ENCODE data around the gene CABP2.
"Not testable (repeated sequence)": the region's sequence is repeated elsewhere in the genome, so short reads cannot be mapped to it uniquely, and the experiment has no call there.

Gene CABP2

GRCh38 chr11:67551127-67551526 is 27.9 kb upstream of the CABP2 start:
- Histone ChIP-seq H3K79me2 (ENCODE audit: control insufficient read depth, low read length) (no peaks in the 10 kb centered on the region), H3K27me3 (ENCODE audit: control insufficient read depth, low read length) (peaks cover 10% of the 10 kb centered on the region; the same call in 1 of the 2 replicates), H3K4me3 (ENCODE audit: low read length) (no peak overlapping the region), H3K4me1 (ENCODE audit: control insufficient read depth, low read length) (no peaks in the 10 kb centered on the region), H3K9me3 (ENCODE audit: control insufficient read depth, insufficient read depth, low read length) (peaks cover 22% of the 10 kb centered on the region), H4K20me1 (ENCODE audit: control insufficient read depth, insufficient read depth, low read depth, low read length) (no peaks in the 10 kb centered on the region), H3K4me2 (ENCODE audit: low read length) (no peak overlapping the region), H3K9me2 (replicated peaks; ENCODE audit: control insufficient read depth, low read length) (no peaks in the 10 kb centered on the region), H3K36me3 (ENCODE audit: control insufficient read depth, low read length) (no peaks in the 10 kb centered on the region), H3K27ac (ENCODE audit: low read depth, low read length) (no peak overlapping the region), H3F3A (ENCODE audit: control insufficient read depth, insufficient read depth) (no peaks in the 10 kb centered on the region)
- TF ChIP-seq EZH2phosphoT487 (IDR thresholded peaks at IDR 0.05; ENCODE audit: borderline replicate concordance, low read length) = no peak
- TF ChIP-seq CTCF (IDR thresholded peaks at IDR 0.05; ENCODE audit: low read depth, low read length, poor library complexity, severe bottlenecking) = no peak

GRCh38 chr11:67548555-67549110 is 25.4 kb upstream of the CABP2 start:
- Histone ChIP-seq H3K27me3 (ENCODE audit: control insufficient read depth, low read length) (peaks cover 13% of the 10 kb centered on the region; the same call in 1 of the 2 replicates), H4K20me1 (ENCODE audit: control insufficient read depth, insufficient read depth, low read depth, low read length) (no peaks in the 10 kb centered on the region)

GRCh38 chr11:67548112-67548511 is 24.9 kb upstream of the CABP2 start:
- peaks cover 22% of the 10 kb centered on the region for H3K9me3 ChIP-seq (ENCODE audit: control insufficient read depth, insufficient read depth, low read length)
- not testable (repeated sequence) for H3F3A ChIP-seq (ENCODE audit: control insufficient read depth, insufficient read depth); H3K4me3 ChIP-seq (ENCODE audit: low read length); H3K4me1 ChIP-seq (ENCODE audit: control insufficient read depth, low read length); H4K20me1 ChIP-seq (ENCODE audit: control insufficient read depth, insufficient read depth, low read depth, low read length); H3K79me2 ChIP-seq (ENCODE audit: control insufficient read depth, low read length); H3K4me2 ChIP-seq (ENCODE audit: low read length); H3K9me2 ChIP-seq (replicated peaks; ENCODE audit: control insufficient read depth, low read length); H3K36me3 ChIP-seq (ENCODE audit: control insufficient read depth, low read length); H3K27ac ChIP-seq (ENCODE audit: low read depth, low read length)
- peaks cover 13% of the 10 kb centered on the region; the same call in 1 of the 2 replicates for H3K27me3 ChIP-seq (ENCODE audit: control insufficient read depth, low read length)

More at GRCh38 chr11:67548555-67549110, 25.4 kb upstream of the CABP2 start:
- H3K9me3 ChIP-seq (ENCODE audit: control insufficient read depth, insufficient read depth, low read length) = peaks cover 22% of the 10 kb centered on the region
- TF ChIP-seq EZH2phosphoT487 (IDR thresholded peaks at IDR 0.05; ENCODE audit: borderline replicate concordance, low read length) (no peak), CTCF (IDR thresholded peaks at IDR 0.05; ENCODE audit: low read depth, low read length, poor library complexity, severe bottlenecking) (no peak)
- H3K27ac ChIP-seq (ENCODE audit: low read depth, low read length) = no peak overlapping the region
- H3K4me2 ChIP-seq (ENCODE audit: low read length) = no peak overlapping the region
- no peaks in the 10 kb centered on the region for H3F3A ChIP-seq (ENCODE audit: control insufficient read depth, insufficient read depth)
- no peaks in the 10 kb centered on the region for H3K79me2 ChIP-seq (ENCODE audit: control insufficient read depth, low read length)
- no peaks in the 10 kb centered on the region for H3K4me1 ChIP-seq (ENCODE audit: control insufficient read depth, low read length)
- H3K4me3 ChIP-seq (ENCODE audit: low read length) = no peak overlapping the region
- H3K9me2 ChIP-seq (replicated peaks; ENCODE audit: control insufficient read depth, low read length) = no peaks in the 10 kb centered on the region
- no peaks in the 10 kb centered on the region for H3K36me3 ChIP-seq (ENCODE audit: control insufficient read depth, low read length)

GRCh38 chr11:67545280-67545679 is 22.0 kb upstream of the CABP2 start:
- no peak for TF ChIP-seq EZH2phosphoT487 (IDR thresholded peaks at IDR 0.05; ENCODE audit: borderline replicate concordance, low read length)
- no peak for TF ChIP-seq CTCF (IDR thresholded peaks at IDR 0.05; ENCODE audit: low read depth, low read length, poor library complexity, severe bottlenecking)
- Histone ChIP-seq H3K27ac (ENCODE audit: low read depth, low read length) (no peak overlapping the region), H3K4me2 (ENCODE audit: low read length) (no peak overlapping the region)

More at GRCh38 chr11:67545280-67545679, 22.0 kb upstream of the CABP2 start:
- Histone ChIP-seq H4K20me1 (ENCODE audit: control insufficient read depth, insufficient read depth, low read depth, low read length) (no peaks in the 10 kb centered on the region), H3K9me2 (replicated peaks; ENCODE audit: control insufficient read depth, low read length) (no peaks in the 10 kb centered on the region), H3K4me3 (ENCODE audit: low read length) (no peak overlapping the region), H3K9me3 (ENCODE audit: control insufficient read depth, insufficient read depth, low read length) (peaks cover 3% of the 10 kb centered on the region), H3K4me1 (ENCODE audit: control insufficient read depth, low read length) (no peaks in the 10 kb centered on the region), H3K36me3 (ENCODE audit: control insufficient read depth, low read length) (no peaks in the 10 kb centered on the region), H3K79me2 (ENCODE audit: control insufficient read depth, low read length) (no peaks in the 10 kb centered on the region), H3F3A (ENCODE audit: control insufficient read depth, insufficient read depth) (no peaks in the 10 kb centered on the region), H3K27me3 (ENCODE audit: control insufficient read depth, low read length) (peaks cover 13% of the 10 kb centered on the region; the same call in 1 of the 2 replicates)
